Prostate gland (tissue), 2 donors: ENCODE results near the gene CHPT1. TPM values are rescaled to one million over a fixed set of nuclear protein-coding genes. Genes with fewer than 3 reads are reported as not detected.

Experiments
- DNase-seq: peaks from one replicate; pipeline ENCODE4 v3.0.0-alpha.2; 2019; ENCODE audit warnings: low spot score
- H3K27ac ChIP-seq, 2 donors: fragments of 200-600 bp; sonication (generic); 2 replicates each; pipeline ENCODE4 v1.5.1; 2017 to 2019
- H3K27me3 ChIP-seq: fragments of 200-600 bp; sonication (generic); replicated peaks from 2 replicates; pipeline ENCODE4 v1.5.1; 2019; ENCODE audit not compliant: insufficient read depth
- H3K36me3 ChIP-seq, 2 donors: fragments of 200-600 bp; sonication (generic); 1 replicate in 1 of 2; 2 replicates in 1 of 2; pipeline versions ENCODE4 v1.5.1 to v1.8.1; 2017 to 2019
- H3K4me1 ChIP-seq: fragments of 200-600 bp; sonication (generic); replicated peaks from 2 replicates; pipeline ENCODE4 v1.5.1; 2019
- H3K4me3 ChIP-seq, 2 donors: fragments of 200-600 bp; sonication (generic); 2 replicates each; pipeline ENCODE4 v1.5.1; 2017 to 2019
- H3K9me3 ChIP-seq: fragments of 200-600 bp; sonication (generic); 2 replicates; pipeline ENCODE4 v1.5.1; 2017
- POLR2A ChIP-seq: fragments of 450-650 bp; IDR thresholded peaks from one replicate; pipeline ENCODE4 v1.6.1; 2016; ENCODE audit warnings: antibody characterized with exemption, mild to moderate bottlenecking
- POLR2AphosphoS5 ChIP-seq: sonication (generic); formaldehyde crosslinking; IDR thresholded peaks from one replicate; pipeline ENCODE4 v1.6.1; 2017; ENCODE audit warnings: antibody characterized with exemption
- WGBS: methylation state at CpG from one replicate; pipeline ENCODE4 v1.1.5; 2018; 5-methylcytosine and 5-hydroxymethylcytosine counted together
- intact Hi-C: fragments of 100-400 bp; cut with DNase I; formaldehyde crosslinking; loops from one replicate; pipeline ENCODE4 v1.14.2; 2022
- total RNA-seq, 2 donors: library from RNA; depleted of rRNA; stranded (reverse); fragments of >200 nt; gene quantifications; one replicate each; pipeline ENCODE4 v1.1.0, GENCODE V29; 2016
- TF ChIP-seq, protein P1 (sequence below), 4 experiments: fragments of 200-600 bp in 2 of 4; fragments of 450-650 bp in 2 of 4; sonication (generic) in 2 of 4; IDR thresholded peaks; 1 replicate in 3 of 4; 2 replicates in 1 of 4; pipeline ENCODE4 v1.5.1; 2016 to 2019; ENCODE audit warnings: antibody characterized with exemption in 4 of 4, mild to moderate bottlenecking in 2 of 4, moderate library complexity in 2 of 4

Gene CHPT1
- total RNA-seq, 2 donors from 2014 or later, result 106 to 129 TPM

DNA sequence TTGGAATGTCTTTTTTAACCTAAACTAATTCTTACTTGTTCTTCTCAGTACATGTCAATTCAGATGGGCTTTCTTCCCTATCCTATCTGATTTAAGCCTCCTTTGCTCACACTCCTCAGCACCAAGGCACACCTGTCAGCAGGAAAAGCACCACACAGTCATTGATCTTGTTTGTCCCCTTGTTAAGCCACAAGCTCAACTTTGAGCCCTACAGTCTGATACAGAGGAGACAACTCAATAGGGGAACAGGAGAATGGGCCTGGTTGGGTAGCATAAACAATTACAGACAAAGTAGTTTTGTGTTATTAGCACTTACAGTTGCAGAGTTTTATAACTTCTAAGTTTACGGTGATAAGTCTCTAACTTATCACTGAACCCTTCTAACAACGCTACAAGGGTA, 71.3 kb downstream of the CHPT1 start:
- no peaks in the 10 kb centered on the region for H3K27me3 ChIP-seq
- TF ChIP-seq, protein P1, sequence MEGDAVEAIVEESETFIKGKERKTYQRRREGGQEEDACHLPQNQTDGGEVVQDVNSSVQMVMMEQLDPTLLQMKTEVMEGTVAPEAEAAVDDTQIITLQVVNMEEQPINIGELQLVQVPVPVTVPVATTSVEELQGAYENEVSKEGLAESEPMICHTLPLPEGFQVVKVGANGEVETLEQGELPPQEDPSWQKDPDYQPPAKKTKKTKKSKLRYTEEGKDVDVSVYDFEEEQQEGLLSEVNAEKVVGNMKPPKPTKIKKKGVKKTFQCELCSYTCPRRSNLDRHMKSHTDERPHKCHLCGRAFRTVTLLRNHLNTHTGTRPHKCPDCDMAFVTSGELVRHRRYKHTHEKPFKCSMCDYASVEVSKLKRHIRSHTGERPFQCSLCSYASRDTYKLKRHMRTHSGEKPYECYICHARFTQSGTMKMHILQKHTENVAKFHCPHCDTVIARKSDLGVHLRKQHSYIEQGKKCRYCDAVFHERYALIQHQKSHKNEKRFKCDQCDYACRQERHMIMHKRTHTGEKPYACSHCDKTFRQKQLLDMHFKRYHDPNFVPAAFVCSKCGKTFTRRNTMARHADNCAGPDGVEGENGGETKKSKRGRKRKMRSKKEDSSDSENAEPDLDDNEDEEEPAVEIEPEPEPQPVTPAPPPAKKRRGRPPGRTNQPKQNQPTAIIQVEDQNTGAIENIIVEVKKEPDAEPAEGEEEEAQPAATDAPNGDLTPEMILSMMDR (IDR thresholded peaks at IDR 0.05), result no peak
- TF ChIP-seq POLR2A, result no peak
- no peak for TF ChIP-seq POLR2AphosphoS5
- 82% methylated on average over 2 of the region's 2 CpGs for WGBS
- no peaks in the 10 kb centered on the region for H3K36me3 ChIP-seq
- no peaks in the 10 kb centered on the region for H3K9me3 ChIP-seq
- no peak for DNase-seq
- H3K4me3 ChIP-seq, result no peak overlapping the region
- H3K27ac ChIP-seq, result no peak overlapping the region
- intact Hi-C loops, result loop anchor here (10.0 kb wide), 1 partner anchor 274 kb away; no protein-coding TSS in a partner anchor
- H3K4me1 ChIP-seq, result peaks cover 17% of the 10 kb centered on the region

DNA sequence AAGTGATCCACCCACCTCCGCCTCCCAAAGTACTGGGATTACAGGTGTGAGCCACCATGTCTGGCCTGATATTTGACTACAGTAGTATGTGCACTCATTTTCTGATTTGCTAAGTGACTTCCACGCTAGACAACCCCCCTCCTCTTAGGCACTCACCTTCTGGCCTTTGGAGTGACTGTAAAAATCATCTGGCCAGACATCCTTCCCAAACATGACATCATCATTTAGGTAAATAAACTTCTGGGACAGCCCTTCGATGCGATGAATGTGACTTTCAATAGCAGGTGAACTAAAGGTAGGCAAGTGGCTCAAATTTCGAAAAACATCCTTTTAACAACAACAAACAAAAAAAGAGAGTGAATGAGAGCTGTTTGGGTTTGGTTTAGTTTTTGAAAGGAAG, 72.4 kb downstream of the CHPT1 start:
- H3K27me3 ChIP-seq, result no peaks in the 10 kb centered on the region
- DNase-seq, result no peak
- H3K4me3 ChIP-seq, result no peak overlapping the region
- H3K36me3 ChIP-seq, result no peaks in the 10 kb centered on the region
- no peak for TF ChIP-seq POLR2AphosphoS5
- TF ChIP-seq POLR2A, result no peak
- TF ChIP-seq, protein P1 (IDR thresholded peaks at IDR 0.05), result no peak
- no peaks in the 10 kb centered on the region for H3K9me3 ChIP-seq
- 85% methylated on average over 5 of the region's 5 CpGs for WGBS
- intact Hi-C loops, result loop anchor here (10.0 kb wide), 1 partner anchor 275 kb away; no protein-coding TSS in a partner anchor
- H3K4me1 ChIP-seq, result peaks cover 17% of the 10 kb centered on the region
- H3K27ac ChIP-seq, result no peak overlapping the region

DNA sequence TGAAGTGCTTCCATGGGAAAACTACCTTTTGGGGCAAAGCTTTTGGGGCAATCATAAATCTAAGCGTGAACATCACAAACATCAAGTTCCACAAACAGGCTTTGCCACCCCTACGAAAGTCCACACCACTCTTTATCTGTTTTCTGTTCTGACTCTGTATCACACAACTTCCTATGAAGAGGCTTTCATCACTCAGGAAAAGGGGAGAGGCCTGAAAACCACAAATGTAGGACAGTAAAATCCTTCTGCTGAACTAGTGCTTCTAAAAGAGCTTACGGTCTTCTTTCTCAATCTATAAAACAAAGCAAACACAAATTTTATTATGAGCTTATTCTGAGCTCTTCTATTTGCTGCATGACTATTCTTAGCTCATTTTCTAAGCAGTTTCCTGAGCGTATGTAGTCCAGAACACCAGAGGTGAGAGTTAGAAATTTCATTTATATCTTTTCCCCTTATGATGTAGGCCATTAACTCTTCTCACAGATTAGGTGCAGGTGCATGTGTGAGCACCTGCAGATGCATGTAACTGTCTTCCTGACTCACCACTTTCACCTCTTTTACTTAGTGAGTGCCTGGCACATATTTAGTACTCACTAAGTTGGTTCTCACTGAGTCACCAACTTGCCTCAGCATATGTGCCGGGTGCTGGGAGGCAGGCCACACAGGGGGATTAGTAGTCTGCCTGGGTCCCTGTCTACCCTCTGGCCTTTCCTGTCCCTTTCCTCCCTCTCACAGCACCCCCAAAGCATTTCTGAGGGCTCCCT, 74.8 kb downstream of the CHPT1 start:
- no peaks in the 10 kb centered on the region for H3K36me3 ChIP-seq
- intact Hi-C loops, result loop anchor here (2.0 kb wide), 2 partner anchors 59 to 69 kb away; partner anchors contain the start of gene GNPTAB
- TF ChIP-seq POLR2A (no peak), POLR2AphosphoS5 (peak; percentile 52)
- peaks cover 14% of the 10 kb centered on the region for H3K4me1 ChIP-seq
- H3K27me3 ChIP-seq, result no peaks in the 10 kb centered on the region
- no peak overlapping the region for H3K4me3 ChIP-seq
- peak overlapping the region; percentile 5 to 64 for H3K27ac ChIP-seq
- 57% methylated on average over 5 of the region's 5 CpGs for WGBS
- DNase-seq, result no peak
- no peaks in the 10 kb centered on the region for H3K9me3 ChIP-seq

DNA sequence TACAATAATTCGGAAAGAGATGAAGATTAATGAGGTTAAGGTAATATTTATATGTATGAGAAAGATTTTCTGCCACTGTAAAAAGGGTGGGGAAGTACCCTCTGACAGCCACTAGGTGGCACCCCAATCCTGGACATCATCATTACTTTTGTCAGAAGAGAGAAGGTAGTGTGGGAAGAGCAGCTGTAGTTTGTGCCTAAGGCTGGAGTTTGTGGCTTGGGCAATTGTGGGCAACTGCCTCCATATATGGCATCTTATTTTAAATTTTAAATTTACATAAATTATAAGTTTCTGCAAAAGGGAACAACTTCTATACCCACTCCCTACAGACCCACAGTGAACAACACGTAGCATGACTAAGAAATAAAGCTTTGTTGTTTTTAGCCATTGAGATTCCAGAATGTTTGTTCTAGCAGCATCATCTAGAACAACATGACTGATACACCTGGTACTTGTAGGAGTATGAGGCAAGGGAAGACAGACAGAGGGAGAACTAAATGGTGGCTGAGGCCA, 76.3 kb downstream of the CHPT1 start:
- intact Hi-C loops, result loop anchor here (2.0 kb wide), 2 partner anchors 57 to 67 kb away; partner anchors contain the start of gene GNPTAB

DNA sequence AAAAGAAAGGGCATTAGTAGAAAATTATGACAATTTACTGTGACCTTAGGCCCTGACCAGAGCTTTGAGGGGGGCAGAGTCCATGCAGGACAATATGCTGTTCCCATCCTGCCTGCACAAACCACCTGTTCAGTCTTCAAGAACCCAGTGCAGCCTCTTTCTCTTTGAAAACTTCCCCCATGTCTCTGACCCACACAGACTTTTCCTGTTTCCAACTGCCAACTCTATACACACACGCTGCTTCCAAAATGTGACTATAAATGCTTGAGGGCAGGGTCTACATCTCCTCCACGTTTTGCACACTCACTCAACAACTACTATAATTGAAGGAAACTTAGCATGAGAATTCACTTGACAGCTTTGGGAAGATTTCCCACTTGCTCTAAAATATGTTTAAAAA, 78.4 kb downstream of the CHPT1 start:
- Histone ChIP-seq H3K4me3 (no peak overlapping the region), H3K9me3 (no peaks in the 10 kb centered on the region), H3K27ac (no peak overlapping the region), H3K4me1 (peaks cover 14% of the 10 kb centered on the region), H3K36me3 (no peaks in the 10 kb centered on the region), H3K27me3 (no peaks in the 10 kb centered on the region)
- TF ChIP-seq, protein P1 (IDR thresholded peaks at IDR 0.05), result no peak
- TF ChIP-seq POLR2A, result no peak
- no peak for DNase-seq
- 67% methylated on average over 2 of the region's 2 CpGs for WGBS
- intact Hi-C loops, result no loop called here

More for the DNA sequence above, 76.3 kb downstream of the CHPT1 start:
- DNase-seq, result peak; percentile 52
- Histone ChIP-seq H3K4me1 (peaks cover 14% of the 10 kb centered on the region), H3K36me3 (no peaks in the 10 kb centered on the region), H3K27ac (no peak overlapping the region), H3K27me3 (no peaks in the 10 kb centered on the region), H3K4me3 (no peak overlapping the region), H3K9me3 (no peaks in the 10 kb centered on the region)
- WGBS, result 52% methylated on average over 2 of the region's 2 CpGs
- TF ChIP-seq, protein P1 (IDR thresholded peaks at IDR 0.05), result peak; percentile 94 to 98 (median 96)
- TF ChIP-seq POLR2A (no peak), POLR2AphosphoS5 (peak; percentile 75)
